CMK (cell line): ENCODE data around the gene HK2.
"Not testable (repeated sequence)": the region's sequence is repeated elsewhere in the genome, so short reads cannot be mapped to it uniquely, and the experiment has no call there.

ENCODE experiments used
- DNase-seq: peaks from one replicate; pipeline ENCODE4 v3.0.0-alpha.2; 2010; ENCODE audit warnings: low read depth

HK2 gene

DNA sequence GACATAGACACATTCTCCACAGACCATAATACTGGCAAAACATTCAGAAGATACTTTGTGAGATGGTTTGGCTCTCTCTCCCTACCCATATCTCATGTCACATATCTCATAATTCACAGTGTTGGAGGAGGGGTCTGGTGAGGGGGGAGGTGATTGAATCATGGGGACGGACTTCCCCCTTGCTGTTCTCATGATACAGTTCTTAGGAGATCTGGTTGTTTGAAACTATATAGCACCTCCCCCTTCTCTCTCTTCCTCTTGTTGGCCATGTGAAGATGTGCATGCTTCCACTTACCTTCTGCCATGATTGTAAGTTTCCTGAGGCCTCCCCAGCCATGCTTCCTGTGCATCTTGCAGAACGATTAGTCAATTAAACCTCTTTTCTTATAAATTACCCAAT, 61.1 kb downstream of the HK2 start:
- no peak for DNase-seq

DNA sequence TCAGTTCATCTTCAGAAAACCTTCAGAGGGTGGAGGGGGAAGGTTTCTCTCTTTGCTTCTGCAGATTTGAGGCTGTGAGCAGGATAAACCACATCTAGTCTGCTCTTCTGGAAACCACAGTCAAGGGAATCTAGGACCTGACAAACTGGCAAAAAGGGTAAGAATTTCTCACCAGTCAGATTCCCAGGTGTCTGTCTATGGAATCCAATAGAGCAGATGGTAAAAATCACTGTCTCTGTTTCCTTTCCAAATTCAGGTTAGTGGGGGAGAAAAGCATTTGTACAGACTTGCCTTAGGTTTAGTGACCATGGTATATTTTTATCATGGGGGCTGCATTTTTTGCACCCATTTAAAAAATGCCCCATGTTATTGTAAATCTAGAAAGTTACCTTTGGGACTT, 62.3 kb downstream of the HK2 start:
- DNase-seq, result no peak

DNA sequence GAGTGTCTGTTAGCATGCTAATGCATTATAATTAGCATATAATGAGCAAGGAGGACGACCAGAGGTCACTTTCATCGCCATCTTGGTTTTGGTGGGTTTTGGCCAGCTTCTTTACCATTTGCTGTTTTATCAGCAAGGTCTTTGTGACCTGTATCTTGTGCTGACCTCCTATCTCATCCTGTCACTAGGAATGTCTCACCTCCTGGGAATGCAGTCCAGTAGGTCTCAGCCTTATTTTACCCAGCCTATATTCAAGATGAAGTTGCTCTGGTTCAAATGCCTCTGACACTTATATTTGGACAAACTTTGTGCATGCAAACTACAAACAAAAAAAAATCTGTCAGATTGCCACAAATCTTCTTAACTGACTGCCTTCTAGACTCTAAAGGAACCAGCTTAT, 66.3 kb downstream of the HK2 start:
- not testable (repeated sequence) for DNase-seq

DNA sequence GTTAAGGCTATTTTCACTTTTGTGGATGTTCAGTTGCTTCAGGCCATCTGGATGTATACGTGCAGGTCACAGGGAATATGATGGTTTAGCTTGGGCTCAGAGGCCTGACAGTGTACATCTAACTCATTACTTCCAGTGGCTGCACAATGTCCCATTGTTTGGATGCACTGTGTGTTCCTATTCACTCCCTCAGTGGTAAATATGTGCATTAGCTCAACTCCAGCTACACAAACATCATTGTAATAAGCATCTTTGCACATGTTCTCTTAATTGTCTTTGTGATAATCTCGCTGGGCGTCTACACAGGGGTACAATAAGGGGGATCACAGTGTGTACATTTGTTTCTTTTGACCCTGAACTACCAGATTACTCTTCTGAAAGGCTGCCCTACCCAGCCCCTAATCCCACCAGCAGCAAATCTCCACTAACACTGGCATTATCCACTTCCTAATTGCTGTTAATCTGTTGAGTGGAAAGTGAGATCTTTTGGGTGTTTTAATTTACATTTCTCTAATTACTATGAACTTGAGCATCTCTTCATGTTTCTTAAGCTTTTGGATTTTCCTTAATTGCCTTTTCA, 68.4 kb downstream of the HK2 start:
- DNase-seq, result no peak

DNA sequence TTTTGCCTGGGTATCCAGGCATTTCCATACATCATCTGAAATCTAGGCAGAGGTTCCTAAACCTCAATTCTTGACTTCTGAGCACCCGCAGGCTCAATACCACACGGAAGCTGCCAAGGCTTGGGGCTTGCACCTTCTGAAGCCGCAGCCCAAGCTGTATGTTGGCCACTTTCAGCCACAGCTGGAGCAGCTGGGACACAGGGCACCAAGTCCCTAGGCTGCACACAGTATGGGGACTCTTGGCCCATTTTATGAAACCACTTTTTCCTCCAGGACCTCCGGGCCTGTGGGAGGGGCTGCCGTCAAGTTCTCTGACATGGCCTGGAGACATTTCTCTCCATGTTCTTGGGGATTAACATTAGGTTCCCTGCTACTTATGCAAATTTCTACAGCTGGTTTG, 72.5 kb downstream of the HK2 start:
- no peak for DNase-seq

DNA sequence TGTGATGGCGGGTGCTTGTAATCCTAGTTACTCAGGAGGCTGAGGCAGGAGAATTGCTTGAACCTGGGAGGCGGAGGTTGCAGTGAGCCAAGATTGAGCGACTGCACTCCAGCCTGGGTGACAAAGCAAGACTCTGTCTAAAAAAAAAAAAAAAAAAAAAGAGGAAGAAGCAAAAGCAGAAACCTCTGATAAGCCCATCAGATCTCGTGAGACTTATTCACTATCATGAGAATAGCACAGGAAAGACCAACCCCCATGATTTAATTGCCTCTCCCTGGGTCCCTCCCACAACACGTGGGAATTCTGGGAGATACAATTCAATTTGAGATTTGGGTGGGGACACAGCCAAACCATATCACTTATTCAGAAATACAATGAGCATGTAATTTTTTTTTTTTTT, 73.6 kb downstream of the HK2 start:
- DNase-seq, result peak; percentile 7

DNA sequence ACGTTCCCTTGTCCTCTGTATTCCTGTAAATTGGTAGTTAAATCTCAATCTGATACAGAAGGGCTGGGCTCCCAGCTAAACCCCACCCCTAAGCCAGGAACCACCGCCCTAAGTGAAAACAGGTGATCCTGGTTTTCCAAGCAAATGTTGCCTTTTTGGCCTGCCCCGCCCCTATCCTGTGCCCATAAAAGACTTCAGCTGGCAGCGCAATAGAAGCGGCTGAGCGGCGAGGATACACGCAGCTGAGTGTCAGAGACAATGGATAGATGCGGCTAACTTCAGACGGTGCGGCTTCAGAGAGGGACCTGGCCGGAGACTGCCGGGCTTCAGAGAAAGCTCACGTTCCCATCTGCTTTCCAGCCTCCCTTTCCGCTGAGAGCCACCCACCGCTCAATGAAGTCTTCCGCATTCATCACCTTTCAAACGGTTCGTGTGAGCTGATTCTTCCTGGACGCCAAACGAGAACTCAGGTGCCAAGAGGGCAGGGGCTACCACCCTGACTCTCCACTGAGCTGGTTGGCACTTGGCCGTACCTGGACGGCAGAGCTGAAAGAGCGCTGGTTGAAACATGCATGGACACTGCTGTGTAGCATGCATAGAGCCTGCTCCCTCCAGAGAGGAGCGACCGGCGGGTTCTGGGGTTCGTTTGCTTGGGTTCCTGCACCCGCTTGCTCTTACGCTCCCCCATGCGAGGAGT, 75.0 kb downstream of the HK2 start:
- no peak for DNase-seq

DNA sequence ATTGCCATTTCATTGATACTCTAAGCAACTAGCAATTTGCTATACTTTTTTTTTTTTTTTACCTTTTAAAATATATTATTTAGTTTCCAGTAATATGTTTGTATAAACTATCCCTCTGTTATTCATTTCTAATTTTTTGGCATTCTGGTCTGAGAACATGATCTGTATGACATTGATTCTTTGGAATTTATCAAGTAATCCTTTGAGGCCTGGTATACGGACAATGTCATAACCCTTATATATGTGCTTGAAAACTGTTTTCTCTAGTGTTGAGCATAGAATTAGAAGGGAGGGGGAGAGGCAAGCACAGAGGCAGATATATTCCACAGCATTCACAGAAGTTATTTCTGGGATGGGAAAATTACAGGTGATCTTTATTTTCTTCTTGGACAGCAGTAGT, 76.3 kb downstream of the HK2 start:
- DNase-seq, result no peak

DNA sequence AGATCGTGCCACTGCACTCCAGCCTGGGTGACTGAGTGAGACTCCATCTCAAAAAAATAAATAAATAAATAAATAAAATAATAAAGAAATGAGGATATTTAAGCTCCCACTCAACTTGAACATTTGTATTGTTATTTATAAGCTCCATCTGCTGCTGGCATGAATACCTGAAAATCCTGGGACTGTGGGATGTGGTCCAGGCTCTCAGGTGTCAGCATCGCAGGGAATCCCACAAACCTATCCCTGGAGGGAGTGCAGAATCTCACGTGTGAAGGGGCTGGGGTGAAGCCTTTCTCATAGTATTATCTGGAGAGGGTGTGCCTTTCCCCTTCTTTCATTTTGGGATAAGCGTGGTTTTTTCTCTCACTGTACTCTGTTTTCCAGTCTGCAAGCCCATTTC, 77.1 kb downstream of the HK2 start:
- DNase-seq, result no peak

DNA sequence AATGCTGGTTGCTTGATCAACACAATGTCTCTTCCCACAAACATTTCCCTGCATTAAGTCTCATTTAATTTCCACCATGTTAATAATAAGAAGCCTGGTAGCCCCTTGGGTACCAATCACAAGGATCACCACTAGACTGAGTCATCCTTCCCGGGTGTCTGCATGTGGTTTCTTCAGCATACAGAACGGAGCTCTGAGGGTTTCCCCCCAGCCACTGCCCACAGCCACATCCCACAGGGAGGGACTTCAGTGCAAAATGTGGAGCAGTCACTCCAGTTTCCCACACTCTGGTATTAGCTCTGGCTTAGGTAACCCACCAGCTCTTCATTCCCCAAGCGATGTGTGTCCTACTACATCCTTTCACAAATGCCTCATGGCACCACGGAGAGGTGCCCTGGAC, 81.8 kb downstream of the HK2 start:
- DNase-seq, result no peak

DNA sequence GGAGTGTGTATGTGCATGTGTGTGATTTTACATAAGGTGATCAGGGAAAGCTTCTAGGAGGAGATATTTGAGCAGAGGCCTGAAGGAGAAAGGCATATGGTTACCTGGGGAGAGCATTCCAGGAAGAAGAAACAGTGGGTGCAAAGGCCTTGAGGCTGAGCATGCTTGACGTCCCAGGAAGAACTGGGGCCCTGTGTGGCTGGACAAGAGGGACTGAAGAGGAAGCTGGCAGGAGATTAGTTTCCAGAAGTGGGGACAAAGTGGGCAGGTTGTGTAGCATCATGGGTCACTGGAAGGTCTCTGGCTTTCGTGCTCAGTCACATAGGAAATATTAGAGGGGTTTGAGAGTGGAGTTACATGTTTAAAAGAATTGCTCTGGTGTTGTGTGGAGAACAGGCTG, 82.5 kb downstream of the HK2 start:
- no peak for DNase-seq

DNA sequence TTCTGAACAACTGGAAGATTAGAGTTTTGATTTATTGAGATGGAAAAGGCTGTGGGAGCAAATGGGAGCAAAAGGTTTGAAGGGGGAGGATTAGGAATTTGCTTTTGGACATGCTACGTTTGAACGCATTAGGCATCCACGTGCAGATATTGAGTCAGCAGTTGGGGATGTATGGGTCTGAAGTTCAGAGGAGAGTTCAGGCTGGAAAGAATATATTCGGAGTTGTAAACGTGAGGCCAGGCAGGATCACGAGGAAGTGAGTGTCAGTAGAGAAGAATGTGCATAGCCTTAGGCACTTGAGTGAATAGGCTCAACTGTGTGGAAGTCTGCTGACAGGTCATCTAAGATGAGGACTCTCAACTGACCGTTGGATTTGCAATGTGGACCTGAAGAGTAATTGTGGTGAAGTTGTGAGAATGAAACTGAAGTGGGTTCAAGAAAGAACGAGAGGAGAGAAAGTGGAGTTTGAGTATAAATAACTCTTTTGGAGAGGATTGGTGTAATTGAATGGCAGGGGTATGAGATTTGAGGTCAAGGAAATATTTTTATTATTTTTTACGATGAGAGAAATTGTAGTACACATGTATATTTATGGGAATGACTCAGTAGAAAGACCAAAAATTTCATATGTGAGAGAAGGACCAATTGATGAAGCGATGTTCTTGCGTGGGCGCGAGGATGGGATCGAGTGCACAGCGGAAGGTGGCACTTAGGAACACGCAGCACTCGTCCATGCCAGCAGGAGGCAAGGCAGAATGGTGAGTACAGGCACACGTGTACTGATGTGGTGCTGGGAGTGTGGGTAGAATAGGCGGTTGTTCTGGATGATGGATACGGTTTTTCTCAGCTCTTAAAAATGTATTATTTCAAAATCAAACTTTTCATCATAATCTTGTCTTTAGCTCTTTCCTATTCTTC, 84.0 kb downstream of the HK2 start:
- no peak for DNase-seq

DNA sequence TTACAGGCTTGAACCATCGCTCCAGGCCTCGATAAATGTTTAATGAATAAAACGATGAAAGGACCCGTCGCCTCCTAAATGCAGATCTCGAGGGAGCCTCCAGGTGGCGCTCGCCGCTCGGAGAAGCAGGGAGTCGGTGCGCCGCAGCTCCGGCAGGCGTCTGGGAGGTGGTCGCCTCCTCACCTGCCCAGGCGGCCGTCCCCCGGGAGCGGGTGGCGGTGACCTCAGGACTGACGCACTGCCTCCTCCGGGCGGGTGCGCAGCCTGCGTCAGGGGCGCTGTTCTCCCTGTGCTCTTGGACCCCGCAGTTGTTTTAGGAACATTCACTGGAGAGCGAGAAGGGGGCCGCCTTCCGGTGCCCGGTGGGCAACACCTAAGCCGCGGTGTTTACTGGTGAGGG, 85.9 kb downstream of the HK2 start:
- no peak for DNase-seq

DNA sequence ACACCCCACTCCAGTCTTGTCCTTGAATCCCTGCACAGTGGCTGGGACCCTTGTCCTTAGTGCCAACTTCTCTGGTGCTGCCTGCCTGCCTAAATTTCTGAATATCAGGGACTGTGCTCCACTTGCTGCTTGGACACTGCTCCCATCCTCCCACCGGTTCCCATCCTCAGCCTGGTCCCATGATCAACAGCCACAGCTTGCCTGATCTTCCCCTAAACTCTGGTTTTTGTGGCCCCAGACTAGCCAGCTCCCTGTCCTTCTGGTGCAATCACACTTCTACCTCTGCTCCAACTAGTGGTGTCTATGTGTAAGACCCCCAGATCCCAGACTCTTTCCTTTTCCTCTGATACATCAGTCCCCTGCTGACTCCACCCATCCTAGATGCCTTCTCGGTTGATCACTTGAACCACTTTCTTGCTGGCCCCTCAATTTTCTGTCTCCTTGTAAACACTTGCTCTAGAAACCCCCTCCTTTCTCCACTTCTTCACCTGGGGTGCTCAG, 87.4 kb downstream of the HK2 start:
- no peak for DNase-seq

DNA sequence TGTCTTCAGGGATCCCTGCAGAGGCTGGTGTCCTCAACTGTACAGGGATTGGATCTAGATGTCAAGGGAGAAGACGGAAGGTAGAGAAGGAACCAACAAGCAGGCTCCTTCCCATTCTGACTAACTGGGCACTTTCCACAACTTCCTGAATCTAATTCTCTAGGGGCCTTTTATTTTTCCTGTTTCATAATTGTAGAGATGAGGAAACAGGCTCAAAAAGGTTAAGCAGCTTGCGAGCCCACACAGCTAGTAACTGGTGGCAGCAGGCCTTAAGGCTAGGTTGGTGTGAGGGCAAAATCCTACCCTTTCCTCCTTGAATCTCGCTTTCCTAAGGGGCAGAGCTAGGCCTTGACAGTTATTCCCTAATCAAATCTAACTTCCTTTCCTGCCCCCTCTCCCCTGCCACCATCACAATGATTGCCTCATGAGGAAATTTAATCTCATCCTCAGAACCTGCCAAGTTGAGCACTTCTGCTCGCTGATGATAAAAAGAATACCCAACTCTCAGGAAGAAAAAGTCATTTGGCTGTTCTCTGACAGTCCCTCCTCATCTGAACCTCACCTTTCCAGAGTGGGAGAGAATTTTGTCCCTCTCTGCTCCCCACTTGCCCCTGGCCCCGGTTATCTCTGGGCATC, 88.8 kb downstream of the HK2 start:
- DNase-seq, result no peak

DNA sequence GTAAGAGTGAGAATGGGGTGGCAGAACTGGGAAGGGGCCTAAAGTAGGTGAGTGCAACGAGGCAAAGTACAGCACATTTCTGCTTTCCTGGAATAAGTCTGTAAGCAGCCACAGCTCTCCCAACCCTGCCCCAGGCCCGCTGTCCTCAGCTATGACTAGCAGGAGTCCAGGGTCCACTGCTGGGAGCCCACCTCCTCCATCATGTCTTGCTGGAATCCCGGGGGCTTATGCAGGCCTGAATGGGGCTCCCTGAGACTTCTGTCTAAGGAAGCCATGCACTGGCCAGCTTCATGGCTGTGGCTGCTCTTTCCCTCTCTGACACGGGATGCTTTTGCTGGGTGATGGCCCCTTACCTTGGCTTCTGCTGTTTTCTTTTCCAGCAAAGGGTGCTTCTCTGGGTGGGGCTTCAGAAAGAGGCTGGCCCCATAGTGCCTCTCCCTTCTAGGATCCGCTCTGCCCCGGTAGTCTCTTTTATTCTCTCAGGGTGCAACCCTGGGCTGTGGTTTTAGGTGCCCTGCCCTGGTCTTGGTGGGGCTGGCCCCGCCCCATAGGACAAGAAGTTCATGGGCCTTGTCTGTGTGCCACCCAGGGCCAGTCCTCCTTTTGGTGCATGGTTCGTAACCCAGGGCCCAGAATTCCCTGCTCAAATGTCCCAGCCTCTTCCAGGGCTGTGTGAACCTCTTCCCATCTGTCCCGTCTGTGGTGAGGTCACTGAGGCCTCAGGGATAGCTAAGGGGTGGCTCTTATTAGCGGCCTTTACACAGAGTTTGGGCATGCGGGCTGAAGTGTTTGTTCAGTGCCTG, 90.7 kb downstream of the HK2 start:
- no peak for DNase-seq

DNA sequence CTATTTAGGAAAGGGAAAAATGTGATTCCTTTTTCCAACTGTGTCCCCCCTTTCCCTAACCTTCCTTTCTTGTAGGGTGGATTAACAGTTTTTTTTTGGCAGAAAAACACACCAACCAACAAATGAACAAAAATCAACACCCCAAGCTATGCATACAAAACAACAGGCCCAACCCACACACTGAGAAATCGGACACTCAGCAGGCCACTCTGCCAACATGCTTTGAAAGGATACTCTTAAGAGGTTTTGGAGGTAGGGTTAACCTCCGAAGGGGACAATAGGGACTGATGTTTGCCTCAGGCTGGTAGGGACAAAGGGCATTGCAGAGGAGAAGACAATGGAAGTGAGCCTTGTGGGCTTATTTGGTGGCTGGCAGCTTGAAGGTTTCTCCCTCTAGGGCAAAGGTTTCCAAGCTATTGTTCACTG, 91.4 kb downstream of the HK2 start:
- DNase-seq, result no peak

DNA sequence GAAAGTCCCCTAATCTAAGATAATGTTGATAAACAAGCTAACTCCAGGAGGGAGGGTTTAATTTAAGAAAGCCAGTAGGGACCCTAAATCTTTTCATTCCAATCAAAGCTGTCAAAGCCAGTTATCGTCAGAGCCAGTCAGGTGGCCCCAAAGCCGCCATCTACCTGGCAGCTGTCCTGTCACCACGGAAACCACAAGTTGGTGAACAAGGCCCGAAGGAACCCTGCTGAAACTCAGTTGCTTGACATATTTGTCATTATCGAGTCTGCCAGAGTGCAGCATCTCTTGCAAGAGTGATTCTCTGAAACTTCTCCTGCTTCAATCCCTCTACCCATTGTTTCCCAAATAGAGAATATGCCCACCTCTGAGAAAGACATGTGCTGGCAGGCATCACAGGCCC, 93.7 kb downstream of the HK2 start:
- DNase-seq, result no peak

DNA sequence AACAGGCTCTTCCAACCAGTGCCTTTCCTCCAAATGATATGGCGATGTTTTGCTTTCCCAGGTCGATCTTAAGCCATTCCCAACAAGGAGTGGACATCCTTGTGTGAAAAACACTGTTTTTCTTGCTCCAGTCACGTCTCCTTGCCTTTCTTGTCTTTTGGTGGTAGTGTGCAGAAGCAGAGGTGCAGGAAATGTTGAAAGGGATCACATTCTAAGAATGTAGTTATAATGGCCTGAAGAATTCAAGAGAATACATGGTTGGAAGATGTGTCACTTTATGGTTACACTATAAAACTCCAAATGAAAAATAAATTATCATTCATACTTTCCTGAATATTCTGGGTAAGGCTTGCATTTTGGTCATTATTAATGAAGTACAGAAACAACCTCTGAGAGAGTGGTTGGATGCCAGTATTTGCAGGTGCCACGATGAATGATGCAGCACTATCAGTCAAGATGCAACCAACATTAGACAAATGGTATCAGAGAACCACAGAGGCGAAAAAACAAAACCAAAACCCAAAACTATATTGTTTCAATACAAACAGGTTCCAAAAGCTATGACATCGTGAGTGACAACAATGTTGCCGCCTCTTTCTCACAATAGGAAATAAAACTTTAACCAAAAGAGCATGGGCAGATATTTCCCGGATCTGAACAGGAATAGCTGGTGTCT, 97.0 kb downstream of the HK2 start:
- no peak for DNase-seq

DNA sequence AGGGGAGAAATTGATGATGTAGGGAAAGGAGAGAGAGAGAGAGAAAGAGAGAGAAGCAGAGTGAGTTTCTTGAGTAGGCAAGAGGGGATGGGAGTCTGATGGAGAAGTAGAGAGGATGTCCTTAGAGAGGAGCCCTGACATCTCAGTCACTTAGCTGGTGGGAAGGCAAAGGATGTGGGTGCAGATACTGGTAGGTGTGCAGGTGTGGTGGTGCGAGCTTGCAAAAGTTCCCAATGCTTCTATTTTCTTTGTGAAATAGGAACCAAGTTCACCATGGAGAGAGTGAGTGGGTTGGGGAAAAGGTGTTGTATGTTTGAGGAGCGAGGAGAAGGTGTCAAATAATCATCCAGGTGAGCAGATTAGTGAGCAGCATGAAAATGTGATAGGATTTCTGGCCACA, 98.0 kb downstream of the HK2 start:
- no peak for DNase-seq

DNA sequence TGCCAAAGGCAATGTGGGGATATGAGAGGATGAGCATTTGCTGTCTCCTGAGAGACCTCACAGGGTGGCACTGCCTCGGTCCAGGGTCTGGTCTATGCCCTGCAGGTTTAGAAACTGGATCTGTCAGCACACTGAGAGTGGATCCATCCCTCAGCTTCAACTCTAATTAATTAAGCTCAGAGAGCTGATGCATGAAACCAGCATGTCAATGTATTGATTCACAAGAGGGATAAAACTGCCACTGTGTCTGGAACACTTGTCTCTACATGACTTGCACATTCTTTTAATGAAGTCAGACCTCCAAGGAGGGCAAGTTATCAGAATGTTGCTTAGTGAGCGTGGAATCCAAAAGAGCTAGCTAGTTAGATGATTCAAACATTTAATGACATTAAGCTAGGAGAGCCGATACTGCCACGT, 102.1 kb downstream of the HK2 start:
- DNase-seq, result no peak
